B cell (primary cell): ENCODE results near the gene PPP6R3. TPM values are rescaled to one million over a fixed set of nuclear protein-coding genes. Genes with fewer than 3 reads are reported as not detected.

Experiments
- ATAC-seq: fragments of 200-7000 bp; cut with Tn5 transposase; one replicate; pipeline ENCODE4 v1.10.0; 2021; ENCODE audit warnings: low read depth, mild to moderate bottlenecking, moderate number of reproducible peaks, moderate library complexity
- CTCF ChIA-PET: fragments of 350-600 bp; sonication (Branson Sonifier 250); formaldehyde crosslinking; loops from one replicate; lab custom pipeline; 2021; ENCODE audit warnings: antibody characterized with exemption, inconsistent platforms; lab: Charles Lee
- POLR2A ChIA-PET: fragments of 350-600 bp; sonication (Branson Sonifier 250); formaldehyde crosslinking; loops from one replicate; lab custom pipeline; 2021; ENCODE audit warnings: antibody characterized with exemption; lab: Charles Lee
- DNase-seq: peaks from one replicate; pipeline ENCODE4 v3.0.0; 2013
- H2AFZ ChIP-seq: 2 replicates; pipeline ENCODE4 v1.6.1; 2012; ENCODE audit warnings: mild to moderate bottlenecking, low read depth, low read length; ENCODE audit not compliant: insufficient read depth, poor library complexity, severe bottlenecking
- H3K27ac ChIP-seq, 2 donors: 1 replicate in 1 of 2; 2 replicates in 1 of 2; pipeline ENCODE4 v1.5.1; 2012 to 2013; ENCODE audit warnings: low read length in 2 of 2, mild to moderate bottlenecking in 2 of 2, moderate library complexity in 1 of 2
- H3K27me3 ChIP-seq, 4 experiments: fragments of 200-600 bp in 1 of 4; sonication (generic) in 1 of 4; replicated peaks in 1 of 4; 1 replicate in 2 of 4; 2 replicates in 2 of 4; pipeline versions ENCODE4 v1.6.1 to v1.7.0; 2013 to 2016; ENCODE audit warnings: low read length in 3 of 4, mild to moderate bottlenecking in 2 of 4, mixed read lengths in 1 of 4, moderate library complexity in 1 of 4; ENCODE audit not compliant: insufficient read depth in 4 of 4, control insufficient read depth in 3 of 4; ENCODE audit errors: control extremely low read depth in 1 of 4
- H3K36me3 ChIP-seq, 2 experiments: replicated peaks in 1 of 2; 1 replicate in 1 of 2; 2 replicates in 1 of 2; pipeline versions ENCODE4 v1.6.1 to v1.7.1; 2013; ENCODE audit warnings: low read length in 1 of 2; ENCODE audit not compliant: insufficient read depth in 2 of 2, control insufficient read depth in 1 of 2; ENCODE audit errors: control extremely low read depth in 1 of 2, extremely low read depth in 1 of 2
- H3K4me1 ChIP-seq, 2 donors: fragments of 200-600 bp in 1 of 2; sonication (generic) in 1 of 2; 1 replicate in 1 of 2; 2 replicates in 1 of 2; pipeline versions ENCODE4 v1.5.1 to v1.6.1; 2013 to 2017; ENCODE audit warnings: low read length in 2 of 2; ENCODE audit not compliant: control insufficient read depth in 2 of 2, insufficient read depth in 2 of 2
- H3K4me2 ChIP-seq: replicated peaks from 2 replicates; pipeline ENCODE3; 2012; ENCODE audit warnings: mild to moderate bottlenecking, low read depth, low read length; ENCODE audit not compliant: poor library complexity, severe bottlenecking
- H3K4me3 ChIP-seq, 5 experiments: fragments of 200-600 bp in 1 of 5; sonication (generic) in 1 of 5; 1 replicate in 3 of 5; 2 replicates in 2 of 5; pipeline versions ENCODE4 v1.5.1 to v1.7.0; 2011 to 2016; ENCODE audit warnings: low read length in 4 of 5, mild to moderate bottlenecking in 4 of 5, low read depth in 2 of 5, control low read depth in 1 of 5, moderate library complexity in 1 of 5; ENCODE audit not compliant: insufficient read depth in 1 of 5; ENCODE audit errors: control extremely low read depth in 1 of 5, extremely low read depth in 1 of 5
- H3K79me2 ChIP-seq: fragments of 200-600 bp; sonication (generic); one replicate; pipeline ENCODE4 v1.6.0; 2016; ENCODE audit warnings: low read length; ENCODE audit not compliant: control insufficient read depth, insufficient read depth
- H3K9ac ChIP-seq: fragments of 200-600 bp; sonication (generic); 2 replicates; pipeline ENCODE4 v1.6.1; 2017; ENCODE audit warnings: mild to moderate bottlenecking, low read length, moderate library complexity
- H3K9me3 ChIP-seq, 3 donors: one replicate each; pipeline versions ENCODE4 v1.6.1 to v1.7.1; 2013; ENCODE audit warnings: low read length in 2 of 3; ENCODE audit not compliant: control insufficient read depth in 2 of 3, insufficient read depth in 1 of 3; ENCODE audit errors: control extremely low read depth in 1 of 3
- H4K20me1 ChIP-seq: 2 replicates; pipeline ENCODE4 v1.6.0; 2012; ENCODE audit warnings: mild to moderate bottlenecking, low read length; ENCODE audit not compliant: insufficient read depth, control insufficient read depth, poor library complexity, severe bottlenecking
- H3K27ac Mint-ChIP-seq: one replicate; pipeline ENCODE4 v1.8.0; 2021; ENCODE audit warnings: mixed read lengths
- H3K27me3 Mint-ChIP-seq: one replicate; pipeline ENCODE4 v1.8.0; 2021; ENCODE audit warnings: mixed read lengths
- H3K4me1 Mint-ChIP-seq: one replicate; pipeline ENCODE4 v1.8.0; 2021; ENCODE audit warnings: mixed read lengths
- H3K4me3 Mint-ChIP-seq: one replicate; pipeline ENCODE4 v1.8.0; 2021; ENCODE audit warnings: mixed read lengths
- H3K9me3 Mint-ChIP-seq: one replicate; pipeline ENCODE4 v1.8.0; 2022; ENCODE audit warnings: mixed read lengths; ENCODE audit not compliant: insufficient read depth
- EZH2 ChIP-seq: IDR thresholded peaks from 2 replicates; pipeline ENCODE4 v1.6.1; 2012; ENCODE audit warnings: borderline replicate concordance, low read depth, mild to moderate bottlenecking, moderate library complexity, low read length; ENCODE audit not compliant: insufficient read depth, poor library complexity, severe bottlenecking
- WGBS: methylation state at CpG from one replicate; pipeline ENCODE4 v1.1.5; 2013; ENCODE audit warnings: missing lambda C conversion rate; ENCODE audit not compliant: insufficient coverage; 5-methylcytosine and 5-hydroxymethylcytosine counted together
- intact Hi-C: fragments of 100-400 bp; cut with micrococcal nuclease; formaldehyde crosslinking; loops from one replicate; pipeline ENCODE4 v1.10.0; 2022
- polyA plus RNA-seq: library from polyadenylated mRNA; depleted of rRNA; stranded (reverse); fragments of >200 nt; gene quantifications from 2 replicates; pipeline ENCODE4 v1.2.3, GENCODE V29; 2012
- total RNA-seq, 2 donors: library from RNA; stranded (reverse); fragments of 120-200 nt in 1 of 2; gene quantifications; 1 replicate in 1 of 2; 2 replicates in 1 of 2; pipeline versions ENCODE4 v1.2.3 to v1.2.4, GENCODE V29; 2013 to 2022
- TF ChIP-seq, protein P1 (sequence below): fragments of 200-600 bp; IDR thresholded peaks from one replicate; pipeline ENCODE4 v1.8.0; 2022; ENCODE audit warnings: antibody characterized with exemption, mild to moderate bottlenecking

Gene PPP6R3
- total and polyA plus RNA-seq, 2 donors (not counting 1 experiment from before 2014, with no cell fraction given), result 48.5 to 159 TPM

DNA sequence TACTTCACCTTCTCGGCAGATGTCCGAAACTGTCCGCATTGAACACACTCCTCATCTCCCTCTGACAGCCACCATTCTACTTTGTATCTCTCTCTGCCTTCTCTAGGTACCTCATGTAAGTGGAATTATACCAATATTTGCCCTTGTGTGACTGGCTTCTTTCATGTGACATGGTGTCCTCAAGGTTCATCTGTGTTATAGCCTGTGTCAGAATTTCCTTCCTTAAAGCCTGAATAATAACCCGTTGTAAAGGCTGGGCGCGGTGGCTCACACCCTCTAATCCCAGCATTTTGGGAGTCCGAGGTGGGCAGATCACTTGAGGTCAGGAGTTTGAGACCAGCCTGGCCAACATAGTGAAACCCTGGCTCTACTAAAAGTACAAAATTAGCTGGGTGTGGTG is 40.4 kb upstream of the PPP6R3 start:
- no peak for ATAC-seq
- Mint-ChIP-seq H3K27ac (no peak overlapping the region), H3K4me1 (peaks cover 7% of the 10 kb centered on the region), H3K27me3 (no peaks in the 10 kb centered on the region), H3K9me3 (no peaks in the 10 kb centered on the region), H3K4me3 (no peak overlapping the region)
- Histone ChIP-seq H3K9me3 (peaks cover 0 to 4% (median 0%) of the 10 kb centered on the region in 3 donors), H3K4me2 (no peak overlapping the region), H3K27me3 (peaks cover 0 to 2% (median 0%) of the 10 kb centered on the region in 4 experiments), H3K79me2 (no peaks in the 10 kb centered on the region), H3K4me3 (no peak overlapping the region), H3K27ac (no peak overlapping the region), H4K20me1 (no peaks in the 10 kb centered on the region), H3K9ac (no peak overlapping the region), H3K4me1 (no peaks in the 10 kb centered on the region), H2AFZ (no peak overlapping the region), H3K36me3 (no peaks in the 10 kb centered on the region)
- ChIA-PET CTCF (no interaction called here), POLR2A (no interaction called here)
- TF ChIP-seq, protein P1, sequence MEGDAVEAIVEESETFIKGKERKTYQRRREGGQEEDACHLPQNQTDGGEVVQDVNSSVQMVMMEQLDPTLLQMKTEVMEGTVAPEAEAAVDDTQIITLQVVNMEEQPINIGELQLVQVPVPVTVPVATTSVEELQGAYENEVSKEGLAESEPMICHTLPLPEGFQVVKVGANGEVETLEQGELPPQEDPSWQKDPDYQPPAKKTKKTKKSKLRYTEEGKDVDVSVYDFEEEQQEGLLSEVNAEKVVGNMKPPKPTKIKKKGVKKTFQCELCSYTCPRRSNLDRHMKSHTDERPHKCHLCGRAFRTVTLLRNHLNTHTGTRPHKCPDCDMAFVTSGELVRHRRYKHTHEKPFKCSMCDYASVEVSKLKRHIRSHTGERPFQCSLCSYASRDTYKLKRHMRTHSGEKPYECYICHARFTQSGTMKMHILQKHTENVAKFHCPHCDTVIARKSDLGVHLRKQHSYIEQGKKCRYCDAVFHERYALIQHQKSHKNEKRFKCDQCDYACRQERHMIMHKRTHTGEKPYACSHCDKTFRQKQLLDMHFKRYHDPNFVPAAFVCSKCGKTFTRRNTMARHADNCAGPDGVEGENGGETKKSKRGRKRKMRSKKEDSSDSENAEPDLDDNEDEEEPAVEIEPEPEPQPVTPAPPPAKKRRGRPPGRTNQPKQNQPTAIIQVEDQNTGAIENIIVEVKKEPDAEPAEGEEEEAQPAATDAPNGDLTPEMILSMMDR, result no peak
- no peak for TF ChIP-seq EZH2
- WGBS, result 100% methylated on average over 4 of the region's 7 CpGs
- intact Hi-C loops, result no loop called here
- DNase-seq, result no peak

- intact Hi-C loops, result no loop called here
- peaks cover 0 to 2% (median 0%) of the 10 kb centered on the region in 4 experiments for H3K27me3 ChIP-seq
- Mint-ChIP-seq H3K4me1 (no peaks in the 10 kb centered on the region), H3K9me3 (no peaks in the 10 kb centered on the region), H3K27me3 (no peaks in the 10 kb centered on the region), H3K27ac (no peak overlapping the region), H3K4me3 (no peak overlapping the region)
- ChIA-PET POLR2A (no interaction called here), CTCF (no interaction called here)
- H3K36me3 ChIP-seq, result no peaks in the 10 kb centered on the region
- H3K4me2 ChIP-seq, result no peak overlapping the region
- peaks cover 0 to 9% (median 0%) of the 10 kb centered on the region in 3 donors for H3K9me3 ChIP-seq
- DNase-seq (no peak), ATAC-seq (no peak)
- TF ChIP-seq, protein P1, result no peak
- TF ChIP-seq EZH2, result no peak
- H3K4me1 ChIP-seq, result no peaks in the 10 kb centered on the region
- no peak overlapping the region for H3K9ac ChIP-seq
- no peak overlapping the region for H3K27ac ChIP-seq
- WGBS, result 93% methylated on average over 20 of the region's 21 CpGs
- H4K20me1 ChIP-seq, result no peaks in the 10 kb centered on the region
- no peak overlapping the region for H3K4me3 ChIP-seq
- no peaks in the 10 kb centered on the region for H3K79me2 ChIP-seq
- H2AFZ ChIP-seq, result no peak overlapping the region
Observed at GRCh38 chr11:68423481-68423880, 37.1 kb upstream of the PPP6R3 start.
